Vagina (tissue), 2 donors: ENCODE measurements around the gene SYP. TPM values are rescaled to one million over a fixed set of nuclear protein-coding genes. Genes with fewer than 3 reads are reported as not detected.

Source experiments
- DNase-seq, 2 donors: peaks; one replicate each; pipeline ENCODE4 v3.0.0-alpha.2; 2017; ENCODE audit errors: extremely low spot score in 2 of 2
- H3K27ac ChIP-seq: fragments of 200-600 bp; sonication (generic); one replicate; pipeline ENCODE4 v1.5.1; 2019
- H3K27me3 ChIP-seq: fragments of 200-600 bp; sonication (generic); one replicate; pipeline ENCODE4 v1.5.1; 2019
- H3K36me3 ChIP-seq, 2 donors: fragments of 200-600 bp; sonication (generic); one replicate each; pipeline ENCODE4 v1.5.1; 2017 to 2019
- H3K4me1 ChIP-seq: fragments of 200-600 bp; sonication (generic); one replicate; pipeline ENCODE4 v1.5.1; 2019
- H3K4me3 ChIP-seq, 2 donors: fragments of 200-600 bp; sonication (generic); 1 replicate in 1 of 2; 2 replicates in 1 of 2; pipeline ENCODE4 v1.5.1; 2016 to 2019
- H3K9me3 ChIP-seq: fragments of 200-600 bp; sonication (generic); one replicate; pipeline ENCODE4 v1.5.1; 2019
- CTCF ChIP-seq, 3 experiments: fragments of 450-650 bp in 2 of 3; fragments of 200-600 bp in 1 of 3; sonication (generic) in 1 of 3; IDR thresholded peaks; one replicate each; pipeline ENCODE4 v1.5.1; 2017 to 2019; ENCODE audit warnings: antibody characterized with exemption in 3 of 3, mild to moderate bottlenecking in 2 of 3, moderate library complexity in 2 of 3
- POLR2A ChIP-seq, 2 donors: fragments of 450-650 bp; IDR thresholded peaks; one replicate each; pipeline ENCODE4 v1.6.1; 2017; ENCODE audit warnings: antibody characterized with exemption in 2 of 2, mild to moderate bottlenecking in 2 of 2, moderate library complexity in 2 of 2
- POLR2AphosphoS5 ChIP-seq, 2 donors: sonication (generic); formaldehyde crosslinking; IDR thresholded peaks; one replicate each; pipeline ENCODE4 v1.9.0; 2017; ENCODE audit warnings: antibody characterized with exemption in 2 of 2, mild to moderate bottlenecking in 2 of 2, low read depth in 1 of 2; ENCODE audit not compliant: insufficient read depth in 1 of 2
- intact Hi-C: fragments of 100-400 bp; cut with DNase I; formaldehyde crosslinking; loops from one replicate; pipeline ENCODE4 v1.15.1; 2023
- total RNA-seq: library from RNA; depleted of rRNA; stranded (reverse); fragments of >200 nt; gene quantifications from one replicate; pipeline ENCODE4 v1.2.3, GENCODE V29; 2016

The SYP gene
- total RNA-seq, 1 donor from 2014 or later: 11.0 TPM

GRCh38 chrX:49171752-49172279 is 28.2 kb downstream of the SYP start, which contains the start of gene PLP2:
TSS of gene PLP2 (plus strand) at chrX:49171898. CDS start at chrX:49172001, 103 bp downstream.
- Histone ChIP-seq H3K4me1 (peaks cover 12% of the 10 kb centered on the region), H3K27me3 (no peaks in the 10 kb centered on the region), H3K36me3 (no peaks in the 10 kb centered on the region), H3K27ac (peak within 1 kb of the TSS; percentile 90), H3K4me3 (peak within 1 kb of the TSS; percentile 63 to 73), H3K9me3 (no peaks in the 10 kb centered on the region)
- TF ChIP-seq POLR2A (IDR thresholded peaks at IDR 0.05) (peak in 1 of 2 donors; percentile 31), CTCF (IDR thresholded peaks at IDR 0.05) (no peak), POLR2AphosphoS5 (IDR thresholded peaks at IDR 0.05; ENCODE audit: insufficient read depth in 1 of 2, low read depth in 1 of 2) (peak in 1 of 2 donors; percentile 85)
- intact Hi-C loops: loop anchor here (10.0 kb wide), 1 partner anchor 97 kb away; the partner anchor contains the start of genes PRAF2 and WDR45
- DNase-seq: no peak

- H3K36me3 ChIP-seq: no peaks in the 10 kb centered on the region
- peak overlapping the region; percentile 7 to 37 for H3K4me3 ChIP-seq
- no peak for DNase-seq
- H3K9me3 ChIP-seq: no peaks in the 10 kb centered on the region
- no peak for TF ChIP-seq CTCF (IDR thresholded peaks at IDR 0.05)
- H3K4me1 ChIP-seq: peaks cover under 1% of the 10 kb centered on the region
- intact Hi-C loops: no loop called here
- peak overlapping the region; percentile 97 for H3K27ac ChIP-seq
- H3K27me3 ChIP-seq: no peaks in the 10 kb centered on the region
Observed at GRCh38 chrX:49167740-49168108, 32.3 kb downstream of the SYP start.

- Histone ChIP-seq H3K9me3 (no peaks in the 10 kb centered on the region), H3K27me3 (no peaks in the 10 kb centered on the region), H3K27ac (peak overlapping the region; percentile 97), H3K4me3 (peak overlapping the region; percentile 7 to 37), H3K4me1 (no peaks in the 10 kb centered on the region), H3K36me3 (no peaks in the 10 kb centered on the region)
- intact Hi-C loops: no loop called here
- no peak for DNase-seq
- TF ChIP-seq POLR2A (IDR thresholded peaks at IDR 0.05) (no peak), CTCF (IDR thresholded peaks at IDR 0.05) (no peak), POLR2AphosphoS5 (IDR thresholded peaks at IDR 0.05; ENCODE audit: insufficient read depth in 1 of 2, low read depth in 1 of 2) (peak; percentile 75 to 89)
Observed at GRCh38 chrX:49166914-49167739, 32.9 kb downstream of the SYP start.

- Histone ChIP-seq H3K4me1 (no peaks in the 10 kb centered on the region), H3K27me3 (no peaks in the 10 kb centered on the region), H3K4me3 (peak overlapping the region; percentile 7 to 37), H3K27ac (peak overlapping the region; percentile 97), H3K36me3 (no peaks in the 10 kb centered on the region), H3K9me3 (no peaks in the 10 kb centered on the region)
- TF ChIP-seq POLR2AphosphoS5 (IDR thresholded peaks at IDR 0.05; ENCODE audit: insufficient read depth in 1 of 2, low read depth in 1 of 2): peak; percentile 27 to 47
- TF ChIP-seq POLR2A (IDR thresholded peaks at IDR 0.05): no peak
- no peak for TF ChIP-seq CTCF (IDR thresholded peaks at IDR 0.05)
- intact Hi-C loops: no loop called here
- DNase-seq: peak in 1 of 2 donors; percentile 93
Observed at GRCh38 chrX:49165901-49166881, 33.8 kb downstream of the SYP start.
